ENCODE measurements around the gene TSC1. TPM values are rescaled to one million over a fixed set of nuclear protein-coding genes. Genes with fewer than 3 reads are reported as not detected.

The TSC1 gene
- polyA plus RNA-seq, 3 donors, result 3.3 to 43.0 (median 5.8) TPM

DNA sequence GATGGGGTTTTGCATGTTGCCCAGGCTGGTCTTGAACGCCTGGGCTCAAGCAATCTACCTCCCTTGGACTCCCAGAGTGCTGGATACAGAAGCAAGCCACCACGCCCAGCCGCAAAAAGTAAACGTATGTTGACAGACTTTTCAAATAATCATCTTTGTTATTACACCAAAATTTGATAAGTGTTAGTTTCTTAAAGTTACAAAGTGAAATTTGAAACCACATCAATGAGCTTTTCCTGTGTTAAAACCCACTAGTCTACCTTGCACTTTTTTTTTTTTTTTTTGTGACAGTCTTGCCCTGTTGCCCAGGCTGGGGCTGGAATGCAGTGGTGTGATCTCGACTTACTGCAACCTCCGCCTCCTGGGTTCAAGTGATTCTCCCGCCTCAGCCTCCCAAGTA is 35.8 kb downstream of the TSC1 start:
- H3K27ac Mint-ChIP-seq, result no peak overlapping the region

GRCh38 chr9:132905726-132906125 is 38.7 kb downstream of the TSC1 start:
- Histone ChIP-seq H3K9ac (ENCODE audit: insufficient read depth, low read length, poor library complexity, severe bottlenecking) (no peak overlapping the region), H2AFZ (ENCODE audit: insufficient read depth, low read depth, low read length, poor library complexity, severe bottlenecking) (no peak overlapping the region), H3K27ac (ENCODE audit: low read depth in 1 of 2, low read length in 2 of 2) (no peak overlapping the region), H3K4me1 (ENCODE audit: control insufficient read depth in 1 of 2, insufficient read depth in 2 of 2, low read length in 2 of 2) (no peaks in the 10 kb centered on the region), H3K4me3 (replicated peaks in 1 of 3; ENCODE audit: low read depth in 2 of 3, low read length in 3 of 3) (no peak overlapping the region), H3K9me3 (replicated peaks in 1 of 2; ENCODE audit: control insufficient read depth in 1 of 2, insufficient read depth in 1 of 2, low read length in 2 of 2) (no peaks in the 10 kb centered on the region), H3K79me2 (ENCODE audit: insufficient read depth, low read length) (no peaks in the 10 kb centered on the region), H3K36me3 (replicated peaks in 1 of 2; ENCODE audit: control insufficient read depth in 1 of 2, insufficient read depth in 2 of 2, low read length in 2 of 2) (peaks cover 66 to 87% of the 10 kb centered on the region in 2 donors), H3K4me2 (replicated peaks; ENCODE audit: extremely low read depth, low read length, poor library complexity, severe bottlenecking) (no peak overlapping the region), H4K20me1 (ENCODE audit: insufficient read depth, low read length) (no peaks in the 10 kb centered on the region), H3K27me3 (ENCODE audit: control insufficient read depth in 2 of 2, insufficient read depth in 2 of 2, low read length in 2 of 2) (no peaks in the 10 kb centered on the region)
- H3K4me3 Mint-ChIP-seq, result no peak overlapping the region
- H3K27ac Mint-ChIP-seq, result peak overlapping the region in 1 of 7 donors; percentile 31
- peaks cover 0 to 2% (median 0%) of the 10 kb centered on the region in 7 donors for H3K9me3 Mint-ChIP-seq
- TF ChIP-seq, protein P1, sequence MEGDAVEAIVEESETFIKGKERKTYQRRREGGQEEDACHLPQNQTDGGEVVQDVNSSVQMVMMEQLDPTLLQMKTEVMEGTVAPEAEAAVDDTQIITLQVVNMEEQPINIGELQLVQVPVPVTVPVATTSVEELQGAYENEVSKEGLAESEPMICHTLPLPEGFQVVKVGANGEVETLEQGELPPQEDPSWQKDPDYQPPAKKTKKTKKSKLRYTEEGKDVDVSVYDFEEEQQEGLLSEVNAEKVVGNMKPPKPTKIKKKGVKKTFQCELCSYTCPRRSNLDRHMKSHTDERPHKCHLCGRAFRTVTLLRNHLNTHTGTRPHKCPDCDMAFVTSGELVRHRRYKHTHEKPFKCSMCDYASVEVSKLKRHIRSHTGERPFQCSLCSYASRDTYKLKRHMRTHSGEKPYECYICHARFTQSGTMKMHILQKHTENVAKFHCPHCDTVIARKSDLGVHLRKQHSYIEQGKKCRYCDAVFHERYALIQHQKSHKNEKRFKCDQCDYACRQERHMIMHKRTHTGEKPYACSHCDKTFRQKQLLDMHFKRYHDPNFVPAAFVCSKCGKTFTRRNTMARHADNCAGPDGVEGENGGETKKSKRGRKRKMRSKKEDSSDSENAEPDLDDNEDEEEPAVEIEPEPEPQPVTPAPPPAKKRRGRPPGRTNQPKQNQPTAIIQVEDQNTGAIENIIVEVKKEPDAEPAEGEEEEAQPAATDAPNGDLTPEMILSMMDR (IDR thresholded peaks at IDR 0.05), result no peak
- H3K27me3 Mint-ChIP-seq (ENCODE audit: low read depth in 3 of 3), result peaks cover 0 to 1% (median 0%) of the 10 kb centered on the region in 3 donors
- DNase-seq, result no peak
- intact Hi-C loops (cut with micrococcal nuclease), result no loop called here
- peaks cover 77 to 82% of the 10 kb centered on the region in 2 donors for H3K36me3 Mint-ChIP-seq
- WGBS (ENCODE audit: insufficient coverage), result 98% methylated on average over 12 of the region's 12 CpGs
- no peaks in the 10 kb centered on the region for H3K4me1 Mint-ChIP-seq

More for the DNA sequence above, 35.8 kb downstream of the TSC1 start:
- Mint-ChIP-seq H3K4me1 (no peaks in the 10 kb centered on the region), H3K36me3 (peaks cover 78 to 87% of the 10 kb centered on the region in 2 donors), H3K27me3 (ENCODE audit: low read depth in 3 of 3) (no peaks in the 10 kb centered on the region), H3K4me3 (no peak overlapping the region), H3K9me3 (peaks cover 0 to 2% (median 0%) of the 10 kb centered on the region in 7 donors)
- H4K20me1 ChIP-seq (ENCODE audit: insufficient read depth, low read length), result no peaks in the 10 kb centered on the region
- 100% methylated on average over 3 of the region's 7 CpGs for WGBS (ENCODE audit: insufficient coverage)
- H3K9ac ChIP-seq (ENCODE audit: insufficient read depth, low read length, poor library complexity, severe bottlenecking), result no peak overlapping the region
- no peak overlapping the region for H3K4me3 ChIP-seq (replicated peaks in 1 of 3; ENCODE audit: low read depth in 2 of 3, low read length in 3 of 3)
- H3K27ac ChIP-seq (ENCODE audit: low read depth in 1 of 2, low read length in 2 of 2), result no peak overlapping the region
- H3K9me3 ChIP-seq (replicated peaks in 1 of 2; ENCODE audit: control insufficient read depth in 1 of 2, insufficient read depth in 1 of 2, low read length in 2 of 2), result no peaks in the 10 kb centered on the region
- TF ChIP-seq, protein P1 (IDR thresholded peaks at IDR 0.05), result no peak
- intact Hi-C loops (cut with micrococcal nuclease), result no loop called here
- H3K4me1 ChIP-seq (ENCODE audit: control insufficient read depth in 1 of 2, insufficient read depth in 2 of 2, low read length in 2 of 2), result no peaks in the 10 kb centered on the region
- DNase-seq, result no peak
- H3K79me2 ChIP-seq (ENCODE audit: insufficient read depth, low read length), result no peaks in the 10 kb centered on the region
- no peaks in the 10 kb centered on the region for H3K27me3 ChIP-seq (ENCODE audit: control insufficient read depth in 2 of 2, insufficient read depth in 2 of 2, low read length in 2 of 2)
- H3K4me2 ChIP-seq (replicated peaks; ENCODE audit: extremely low read depth, low read length, poor library complexity, severe bottlenecking), result no peak overlapping the region
- H3K36me3 ChIP-seq (replicated peaks in 1 of 2; ENCODE audit: control insufficient read depth in 1 of 2, insufficient read depth in 2 of 2, low read length in 2 of 2), result peaks cover 69 to 91% of the 10 kb centered on the region in 2 donors
- no peak overlapping the region for H2AFZ ChIP-seq (ENCODE audit: insufficient read depth, low read depth, low read length, poor library complexity, severe bottlenecking)
